HG02870 (cell line): ENCODE measurements around the gene ADAP2.
"Not testable (repeated sequence)": the region's sequence is repeated elsewhere in the genome, so short reads cannot be mapped to it uniquely, and the experiment has no call there.

Experiments
- ATAC-seq: cut with Tn5 transposase; IDR thresholded peaks from one replicate; pipeline ENCODE4 v1.9.1; 2021; ENCODE audit warnings: mild to moderate bottlenecking, moderate library complexity; ENCODE audit not compliant: unreplicated experiment

Gene ADAP2

GRCh38 chr17:30921544-30922196 lies at the start of gene ADAP2:
Gene ADAP2, plus strand, starts transcription at chr17:30921945. Its CDS starts 70 bp downstream, at chr17:30922015.
- ATAC-seq, result no peak

GRCh38 chr17:30886187-30886586 lies 35.6 kb upstream of the ADAP2 start:
- ATAC-seq, result no peak

DNA sequence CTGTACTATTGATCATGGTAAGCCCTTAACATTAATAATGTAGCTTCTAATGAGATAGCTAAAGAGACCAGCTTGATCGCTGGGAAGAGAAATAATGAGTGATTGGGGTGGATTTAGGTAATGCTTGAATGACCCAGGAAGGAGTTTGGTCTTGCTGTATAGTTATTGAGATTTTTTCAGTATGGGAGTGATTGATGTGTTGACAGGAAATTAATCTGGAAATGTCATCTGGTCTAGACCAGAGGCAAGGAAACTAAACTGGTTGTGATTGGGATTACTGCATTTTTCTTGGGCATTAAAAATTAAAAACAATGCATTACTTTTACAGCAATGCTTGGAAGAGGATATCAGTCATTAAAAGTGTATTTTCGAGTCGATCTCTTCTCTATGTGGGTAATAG lies 27.5 kb upstream of the ADAP2 start:
- no peak for ATAC-seq

DNA sequence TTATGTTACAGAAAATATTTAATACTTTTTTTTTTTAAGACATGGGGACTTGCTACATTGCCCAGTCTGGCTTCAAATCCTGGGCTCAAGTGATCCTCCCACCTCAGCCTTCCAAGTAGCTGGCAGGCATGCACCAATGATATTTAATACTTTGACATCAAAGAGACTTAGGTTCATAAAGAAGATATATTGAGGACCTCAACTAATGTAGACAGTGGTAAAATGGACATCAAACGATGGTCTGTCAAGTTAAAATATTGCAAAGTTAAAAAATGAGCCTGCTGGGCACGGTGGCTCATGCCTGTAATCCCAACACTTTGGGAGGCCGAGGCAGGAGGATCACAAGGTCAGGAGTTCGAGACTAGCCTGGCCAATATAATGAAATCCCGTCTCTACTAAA lies 24.4 kb upstream of the ADAP2 start:
- no peak for ATAC-seq

DNA sequence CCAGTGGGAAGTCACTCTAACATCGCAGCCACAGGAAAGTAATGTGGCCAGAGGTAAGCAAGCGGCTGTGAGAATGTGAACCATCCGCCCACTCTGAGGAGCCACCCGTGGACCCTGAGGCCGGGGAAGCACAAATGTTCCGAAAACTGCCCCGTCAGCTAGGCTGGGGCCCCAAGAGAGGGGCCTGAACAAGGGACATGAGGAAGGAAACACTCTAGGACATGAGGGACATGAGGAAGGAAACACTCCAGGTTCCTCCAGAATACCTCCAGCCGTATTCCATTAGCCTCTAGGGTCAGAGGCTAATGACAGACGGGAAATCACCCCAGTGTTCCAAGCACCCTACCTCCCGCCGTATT lies 16.0 kb upstream of the ADAP2 start:
- no peak for ATAC-seq

DNA sequence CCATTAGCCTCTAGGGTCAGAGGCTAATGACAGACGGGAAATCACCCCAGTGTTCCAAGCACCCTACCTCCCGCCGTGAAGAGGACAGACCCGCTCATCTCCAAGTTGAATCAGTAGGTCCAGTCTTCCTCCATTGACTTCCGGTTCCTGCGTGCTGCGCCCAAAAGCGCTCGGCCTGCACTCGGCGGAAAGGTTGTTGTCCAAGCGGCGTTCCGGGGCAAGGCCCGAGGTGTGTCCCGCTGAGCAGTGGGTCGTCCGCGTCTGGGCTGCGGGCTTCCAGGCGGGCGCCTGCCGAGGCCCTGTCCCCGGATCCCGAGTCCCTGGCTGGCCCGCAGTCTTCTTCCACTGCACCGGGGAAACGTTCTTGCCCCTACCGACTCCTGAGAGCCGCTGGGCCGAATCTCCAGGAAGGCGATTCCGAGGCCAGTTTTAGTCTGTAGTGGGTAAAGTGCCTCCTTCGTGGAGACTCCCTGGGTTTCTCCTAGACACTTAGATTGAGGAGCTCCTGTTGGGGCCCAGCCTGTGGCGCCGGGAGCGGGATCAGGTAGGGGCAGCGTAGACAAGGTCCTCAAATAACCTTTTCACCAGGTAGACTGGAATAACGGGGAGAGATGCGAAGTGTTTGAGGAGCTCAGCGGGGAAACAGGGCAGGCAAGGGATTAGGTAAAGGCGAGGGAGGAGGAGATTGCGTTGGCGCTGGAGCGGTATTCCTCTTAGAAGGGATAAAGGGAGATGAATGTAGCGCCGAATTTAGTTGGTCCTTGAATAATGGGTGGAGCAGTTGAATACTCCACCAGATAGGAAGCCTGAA lies 15.4 kb upstream of the ADAP2 start, which contains the start of gene TEFM:
Gene TEFM (minus strand): TSS at position 138 of the 811 bp plus-strand sequence. CDS start 40 bp downstream, at position 98.
- ATAC-seq, result peak; percentile 85

DNA sequence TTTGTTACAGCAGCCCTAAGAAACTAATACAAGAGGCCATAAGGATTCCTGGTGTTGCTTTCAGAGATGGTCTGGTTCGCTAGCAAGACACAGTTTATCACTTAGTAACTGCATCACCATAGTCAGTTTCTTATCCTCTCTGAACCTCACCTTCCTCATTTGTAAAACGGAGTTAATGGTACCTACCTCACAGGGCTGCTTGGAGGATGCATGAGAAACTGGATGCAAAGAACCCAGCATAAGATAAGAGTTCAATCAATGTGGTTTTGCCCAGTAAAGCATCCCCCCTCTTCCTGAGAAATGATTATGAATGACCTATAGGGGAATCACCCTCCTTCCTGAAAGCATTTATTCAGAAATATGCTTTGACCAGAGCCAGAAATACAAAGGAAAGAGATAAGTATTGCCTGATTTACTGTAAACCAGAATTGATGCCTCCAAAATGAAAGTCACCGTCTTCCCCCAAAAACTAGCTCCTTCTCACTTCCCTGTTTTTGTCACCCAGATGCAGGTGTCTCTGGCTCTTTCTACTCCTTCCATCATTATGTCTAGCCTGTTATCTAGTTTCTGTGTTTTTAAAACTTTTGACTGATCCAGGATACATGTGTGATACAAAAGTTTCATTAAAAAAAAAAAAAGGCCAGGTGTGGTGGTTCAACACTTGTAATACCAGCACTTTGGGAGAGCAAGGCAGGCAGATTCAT lies 12.9 kb upstream of the ADAP2 start:
- no peak for ATAC-seq

DNA sequence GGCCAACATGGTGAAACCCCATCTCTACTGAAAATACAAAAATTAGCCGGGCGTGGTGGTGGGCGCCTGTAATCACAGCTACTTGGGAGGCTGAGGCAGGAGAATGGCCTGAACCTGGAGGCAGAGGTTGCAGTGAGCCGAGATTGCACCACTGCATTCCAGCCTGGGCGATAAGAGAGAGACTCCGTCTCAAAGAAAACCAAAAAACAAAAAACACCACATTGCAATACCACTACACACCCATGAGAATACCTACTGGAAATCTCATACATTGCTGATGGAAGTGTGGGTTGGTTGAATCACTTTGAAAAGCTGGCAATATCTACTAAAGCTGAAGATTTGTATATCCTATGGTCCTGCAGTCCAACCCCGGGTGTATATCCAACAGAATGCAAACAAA lies 11.6 kb upstream of the ADAP2 start:
- ATAC-seq, result not testable (repeated sequence)

DNA sequence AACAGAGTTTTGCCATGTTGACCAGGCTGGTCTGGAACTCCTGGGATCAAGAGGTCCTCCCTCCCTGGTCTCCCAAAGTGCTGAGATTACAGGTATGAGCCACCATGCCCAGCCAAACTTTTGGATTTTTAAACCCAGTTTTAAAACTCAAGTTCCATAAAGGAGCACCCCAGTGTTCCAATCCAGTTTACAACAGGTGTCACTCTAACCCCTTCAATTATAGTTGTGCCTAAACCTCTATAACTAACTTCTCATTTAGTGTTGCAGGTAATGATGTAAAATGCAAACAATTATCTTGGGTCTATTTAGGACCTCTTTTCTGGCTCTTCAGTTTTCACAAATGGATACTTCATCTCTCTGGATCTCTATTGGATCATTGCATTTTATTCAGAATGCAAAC lies 7.8 kb upstream of the ADAP2 start:
- ATAC-seq, result no peak

GRCh38 chr17:30915833-30916611 lies 5.7 kb upstream of the ADAP2 start:
- ATAC-seq, result no peak

GRCh38 chr17:30917050-30917449 lies 4.7 kb upstream of the ADAP2 start:
- ATAC-seq, result no peak

- no peak for ATAC-seq
Measured at GRCh38 chr17:30920282-30920681, 1.5 kb upstream of the ADAP2 start.

DNA sequence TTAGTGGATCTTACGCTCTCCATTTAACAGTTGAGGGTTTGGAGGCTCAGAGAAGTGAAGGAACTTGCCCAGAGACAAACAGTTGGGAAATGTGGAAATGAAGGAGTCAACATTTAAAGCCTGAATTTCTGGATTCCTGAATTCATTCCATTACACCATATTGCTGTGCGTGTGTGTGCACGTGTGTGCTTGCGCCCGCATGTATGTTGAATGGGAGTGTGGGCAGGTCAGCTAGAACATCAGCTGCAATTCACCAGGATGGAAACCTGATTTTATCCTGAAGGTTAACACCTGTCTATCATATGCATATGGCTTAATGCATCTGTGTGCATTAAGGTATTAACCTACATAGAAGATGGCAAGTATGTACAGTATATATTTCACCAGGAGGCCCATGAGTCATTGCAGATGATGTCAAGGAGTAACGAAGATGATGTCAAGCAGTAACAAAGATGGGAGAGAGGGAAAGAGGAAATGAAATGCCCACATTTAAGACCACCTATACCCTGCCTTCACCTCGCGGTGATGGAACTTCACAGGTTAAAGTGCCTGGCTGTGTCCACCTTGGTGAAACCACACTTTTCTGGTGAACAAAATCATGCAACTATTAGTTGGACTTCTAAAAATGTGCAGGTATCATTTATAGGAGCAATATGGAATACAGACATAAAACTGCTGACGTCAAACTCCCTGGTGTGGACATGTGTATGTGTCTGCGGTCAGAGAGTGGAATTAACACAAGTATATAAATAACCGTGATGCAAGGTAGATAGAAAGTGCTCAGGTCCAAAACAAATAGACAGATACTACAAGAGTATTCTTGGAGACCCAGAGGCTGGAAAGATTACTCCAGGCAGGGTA lies 832 bp upstream of the ADAP2 start:
- no peak for ATAC-seq

- no peak for ATAC-seq
Measured at GRCh38 chr17:30922235-30923030, 688 bp downstream of the ADAP2 start.

GRCh38 chr17:30924341-30924740 lies 2.6 kb downstream of the ADAP2 start:
- no peak for ATAC-seq

GRCh38 chr17:30926516-30926915 lies 4.8 kb downstream of the ADAP2 start:
- ATAC-seq, result no peak

DNA sequence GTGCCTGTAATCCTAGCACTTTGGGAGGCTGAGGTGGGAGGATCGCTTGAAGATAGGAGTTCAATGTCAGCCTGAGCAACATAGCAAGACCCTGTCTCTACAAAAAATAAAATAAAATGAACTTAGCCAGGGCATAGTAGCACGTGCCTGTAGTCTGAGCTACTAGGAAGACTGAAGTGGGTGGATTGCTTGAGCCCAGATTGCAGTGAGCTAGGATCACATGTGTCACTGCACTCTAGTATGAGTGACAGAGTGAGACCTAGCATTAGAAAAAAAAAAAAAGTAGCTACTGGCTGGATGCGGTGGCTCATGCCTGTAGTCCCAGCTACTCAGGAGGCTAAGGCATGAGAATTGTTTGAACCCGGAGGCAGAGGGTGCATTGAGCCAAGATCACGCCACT lies 6.0 kb downstream of the ADAP2 start:
- ATAC-seq, result no peak

GRCh38 chr17:30928584-30928983 lies 6.8 kb downstream of the ADAP2 start:
- no peak for ATAC-seq

- ATAC-seq, result no peak
Measured at GRCh38 chr17:30929081-30929633, 7.4 kb downstream of the ADAP2 start.
